C4-2B (cell line): Measurements from ENCODE around the gene UGCG.

ENCODE experiments used
- H3K27ac ChIP-seq: fragments of 450-650 bp; 2 replicates; pipeline ENCODE4 v1.5.1; 2017
- ZFX ChIP-seq: fragments of 450-650 bp; IDR thresholded peaks from 2 replicates; pipeline ENCODE4 v1.6.1; 2017
- TF ChIP-seq, protein P1 (sequence below): fragments of 450-650 bp; conservative IDR thresholded peaks from 2 replicates; pipeline ENCODE4 v1.5.1; 2017; ENCODE audit warnings: mild to moderate bottlenecking

The UGCG gene

DNA sequence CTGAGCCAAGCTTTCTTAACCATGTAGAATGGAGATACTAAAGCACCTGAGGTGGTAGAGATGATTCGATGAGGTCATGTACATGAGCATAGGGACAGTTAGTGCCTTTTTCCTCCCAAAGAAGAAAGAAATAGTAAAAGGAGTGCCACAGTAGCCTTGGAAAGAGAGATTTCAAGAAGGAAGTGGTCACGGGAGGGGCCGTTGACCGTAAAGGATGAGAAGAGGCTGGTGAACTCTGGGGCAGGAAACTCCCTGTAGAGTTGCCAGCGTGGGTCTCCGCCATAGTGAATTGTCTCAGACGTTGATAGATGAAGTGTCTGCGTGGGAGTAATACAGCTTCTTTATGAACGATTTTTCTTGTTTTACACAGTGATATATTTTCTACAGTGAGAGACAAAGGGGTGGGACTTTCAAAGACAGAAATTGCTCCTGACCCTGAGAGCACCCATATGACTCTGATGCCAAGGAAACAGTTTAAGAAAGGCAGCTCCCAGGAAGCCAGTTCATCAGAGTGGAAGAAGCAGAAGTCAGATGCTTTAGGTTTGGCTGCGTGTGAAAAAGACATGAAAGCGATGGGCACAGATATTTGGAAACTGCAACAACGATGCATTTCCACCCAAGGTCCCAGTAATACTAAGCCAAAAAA, 41.3 kb downstream of the UGCG start:
- TF ChIP-seq, protein P1, sequence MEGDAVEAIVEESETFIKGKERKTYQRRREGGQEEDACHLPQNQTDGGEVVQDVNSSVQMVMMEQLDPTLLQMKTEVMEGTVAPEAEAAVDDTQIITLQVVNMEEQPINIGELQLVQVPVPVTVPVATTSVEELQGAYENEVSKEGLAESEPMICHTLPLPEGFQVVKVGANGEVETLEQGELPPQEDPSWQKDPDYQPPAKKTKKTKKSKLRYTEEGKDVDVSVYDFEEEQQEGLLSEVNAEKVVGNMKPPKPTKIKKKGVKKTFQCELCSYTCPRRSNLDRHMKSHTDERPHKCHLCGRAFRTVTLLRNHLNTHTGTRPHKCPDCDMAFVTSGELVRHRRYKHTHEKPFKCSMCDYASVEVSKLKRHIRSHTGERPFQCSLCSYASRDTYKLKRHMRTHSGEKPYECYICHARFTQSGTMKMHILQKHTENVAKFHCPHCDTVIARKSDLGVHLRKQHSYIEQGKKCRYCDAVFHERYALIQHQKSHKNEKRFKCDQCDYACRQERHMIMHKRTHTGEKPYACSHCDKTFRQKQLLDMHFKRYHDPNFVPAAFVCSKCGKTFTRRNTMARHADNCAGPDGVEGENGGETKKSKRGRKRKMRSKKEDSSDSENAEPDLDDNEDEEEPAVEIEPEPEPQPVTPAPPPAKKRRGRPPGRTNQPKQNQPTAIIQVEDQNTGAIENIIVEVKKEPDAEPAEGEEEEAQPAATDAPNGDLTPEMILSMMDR = no peak
- TF ChIP-seq ZFX = no peak
- no peak overlapping the region for H3K27ac ChIP-seq

DNA sequence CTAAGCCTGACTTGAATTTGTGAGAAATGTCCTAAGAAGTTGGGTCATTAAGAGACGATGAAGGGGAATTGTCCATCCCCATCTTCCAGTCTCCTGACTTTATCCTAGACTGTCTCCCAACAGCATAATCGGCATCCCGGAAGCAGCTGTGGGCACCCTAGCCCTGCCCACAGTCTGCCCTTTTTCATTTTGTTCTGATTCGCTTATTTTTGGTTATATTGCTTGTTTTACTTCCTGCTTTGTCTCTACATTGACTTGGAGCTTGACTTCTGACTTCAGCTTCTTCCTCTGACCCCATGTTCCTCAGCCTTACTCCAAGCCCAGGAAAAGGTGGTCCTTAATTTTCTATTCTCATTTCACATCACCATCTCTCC, 41.8 kb downstream of the UGCG start:
- H3K27ac ChIP-seq = no peak overlapping the region
- TF ChIP-seq ZFX = no peak
- TF ChIP-seq, protein P1 = no peak

DNA sequence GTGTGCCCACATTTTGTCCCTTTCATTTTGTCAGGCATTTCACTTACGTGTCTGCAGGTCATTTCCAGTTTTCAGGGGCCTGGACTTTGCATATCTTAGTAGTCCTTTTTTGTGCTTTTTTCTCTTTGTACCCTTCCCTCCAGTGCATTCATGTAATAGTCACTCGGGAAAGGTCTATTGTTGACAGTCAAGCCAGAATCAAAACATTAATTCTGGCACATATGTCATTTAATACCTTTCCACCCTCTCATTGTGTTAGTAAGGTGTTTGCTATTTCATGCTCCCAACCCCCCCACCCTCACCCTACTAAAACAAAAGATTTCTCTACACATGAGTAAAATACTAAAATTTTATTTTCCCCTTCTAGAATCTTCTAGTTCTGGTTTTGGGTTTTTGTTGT, 42.7 kb downstream of the UGCG start:
- no peak overlapping the region for H3K27ac ChIP-seq
- TF ChIP-seq, protein P1 = no peak
- no peak for TF ChIP-seq ZFX

DNA sequence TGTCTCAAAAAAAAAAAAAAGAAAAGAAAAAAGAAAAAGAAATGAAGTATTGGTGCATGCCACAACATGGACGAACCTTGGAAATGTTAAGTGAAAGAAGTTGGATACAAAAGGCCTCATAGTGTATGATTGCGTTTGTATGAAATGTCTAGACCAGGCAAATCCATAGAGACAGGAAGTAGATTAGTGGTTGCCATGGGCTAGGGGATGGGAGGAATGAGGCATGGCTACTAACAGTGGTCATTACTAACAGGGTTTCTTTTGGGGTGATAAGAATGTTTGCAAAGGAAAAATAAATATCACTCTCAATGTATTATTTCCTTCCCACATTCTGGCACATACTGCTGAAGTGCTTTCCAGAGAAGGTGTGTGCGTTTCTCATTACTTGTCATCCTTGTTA, 44.1 kb downstream of the UGCG start:
- no peak for TF ChIP-seq ZFX
- TF ChIP-seq, protein P1 = no peak
- no peak overlapping the region for H3K27ac ChIP-seq

DNA sequence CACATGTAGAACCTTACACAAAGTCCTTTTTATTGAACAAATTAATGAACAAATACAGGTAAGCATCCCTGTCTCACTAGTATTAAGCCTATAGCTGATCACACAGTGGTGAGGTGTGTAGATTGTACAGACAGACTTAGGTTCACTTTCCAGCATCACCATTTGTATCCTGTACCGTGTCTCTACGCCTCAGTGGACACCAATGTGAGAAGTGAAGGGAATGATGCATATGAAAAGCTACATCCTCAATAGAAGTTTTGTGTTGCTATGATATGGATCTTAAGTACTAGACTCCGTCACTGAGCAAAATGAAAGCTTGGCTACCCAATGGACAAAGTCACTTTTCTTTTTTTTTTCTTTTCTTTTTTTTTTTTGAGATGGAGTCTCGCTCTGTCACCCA, 46.6 kb downstream of the UGCG start:
- H3K27ac ChIP-seq = no peak overlapping the region
- TF ChIP-seq ZFX = no peak
- TF ChIP-seq, protein P1 = no peak

DNA sequence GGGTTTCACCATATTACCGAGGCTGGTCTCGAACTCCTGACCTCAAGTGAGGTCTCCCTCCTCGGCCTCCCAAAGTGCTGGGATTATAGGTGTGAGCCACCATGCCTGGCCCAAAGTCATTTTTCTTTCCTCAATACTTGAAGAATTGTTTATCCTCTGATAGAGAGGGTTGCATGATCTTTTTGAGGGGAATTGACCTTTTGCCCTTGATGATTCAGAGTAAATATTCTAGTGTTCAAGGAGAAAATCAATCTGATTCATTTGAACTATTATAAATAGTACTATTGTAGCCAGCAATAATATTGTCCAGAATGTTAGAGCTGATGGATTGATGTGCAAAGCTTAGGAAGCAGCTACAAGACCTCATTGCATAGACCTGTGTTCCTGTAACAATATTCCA, 47.1 kb downstream of the UGCG start:
- TF ChIP-seq ZFX = no peak
- TF ChIP-seq, protein P1 = no peak
- no peak overlapping the region for H3K27ac ChIP-seq

DNA sequence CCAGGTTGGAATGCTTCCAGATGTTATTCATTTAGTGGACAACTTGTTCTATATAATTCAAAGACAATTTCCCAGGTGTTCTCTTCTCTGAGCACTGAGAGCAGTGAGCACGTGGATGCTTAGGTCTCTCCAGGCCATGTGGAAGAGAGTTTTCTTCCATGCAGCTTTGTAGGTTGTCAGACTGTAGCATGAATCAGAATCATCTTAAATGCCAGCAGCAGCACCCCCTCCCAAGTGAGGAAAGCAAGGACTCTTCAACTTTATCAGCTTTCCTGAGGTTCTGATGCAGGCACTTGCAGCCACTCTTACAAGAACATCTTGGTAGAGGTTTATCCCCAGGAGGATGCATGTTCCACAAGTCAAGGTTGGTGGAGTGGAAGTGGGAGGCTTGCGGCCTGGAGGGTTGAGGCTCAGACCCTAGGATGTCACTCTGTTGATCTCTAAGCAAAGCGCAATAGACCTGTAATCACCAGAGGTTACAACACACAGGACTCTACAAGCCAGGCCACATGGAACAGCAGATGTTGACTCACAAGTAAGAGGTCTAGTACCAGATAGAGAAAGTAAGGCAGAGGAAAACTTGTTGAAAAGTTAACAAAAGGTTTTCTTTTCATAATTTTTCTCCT, 47.7 kb downstream of the UGCG start:
- H3K27ac ChIP-seq = no peak overlapping the region
- TF ChIP-seq, protein P1 = no peak
- TF ChIP-seq ZFX = no peak
